NCI-H2227 (cell line): ENCODE data around the gene RHBDD2.
"Not testable (repeated sequence)": the region's sequence is repeated elsewhere in the genome, so short reads cannot be mapped to it uniquely, and the experiment has no call there.

Experiments used
- DNase-seq: peaks from one replicate; lab custom pipeline; 2025; ENCODE audit not compliant: unreplicated experiment; lab: John Stamatoyannopoulos, UW

RHBDD2 gene

DNA sequence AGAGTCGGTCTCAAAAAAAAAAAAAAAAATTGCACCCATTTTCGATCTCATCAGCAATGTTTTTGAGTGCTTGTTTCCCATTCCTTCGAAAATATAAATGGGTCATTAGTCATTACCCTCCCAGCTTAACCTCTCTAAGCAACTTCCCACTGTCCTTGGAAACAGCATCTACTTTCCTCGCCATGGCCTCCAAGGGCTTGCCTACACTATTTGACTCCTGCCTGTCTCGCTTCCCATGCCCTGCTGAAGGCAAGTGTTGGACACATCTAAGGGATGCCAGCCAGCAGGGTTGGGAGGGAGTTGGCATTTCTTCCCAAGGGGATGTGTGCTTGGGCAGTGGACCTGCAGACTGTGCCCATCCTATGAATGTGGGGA lies 12.7 kb upstream of the RHBDD2 start:
- DNase-seq = no peak

DNA sequence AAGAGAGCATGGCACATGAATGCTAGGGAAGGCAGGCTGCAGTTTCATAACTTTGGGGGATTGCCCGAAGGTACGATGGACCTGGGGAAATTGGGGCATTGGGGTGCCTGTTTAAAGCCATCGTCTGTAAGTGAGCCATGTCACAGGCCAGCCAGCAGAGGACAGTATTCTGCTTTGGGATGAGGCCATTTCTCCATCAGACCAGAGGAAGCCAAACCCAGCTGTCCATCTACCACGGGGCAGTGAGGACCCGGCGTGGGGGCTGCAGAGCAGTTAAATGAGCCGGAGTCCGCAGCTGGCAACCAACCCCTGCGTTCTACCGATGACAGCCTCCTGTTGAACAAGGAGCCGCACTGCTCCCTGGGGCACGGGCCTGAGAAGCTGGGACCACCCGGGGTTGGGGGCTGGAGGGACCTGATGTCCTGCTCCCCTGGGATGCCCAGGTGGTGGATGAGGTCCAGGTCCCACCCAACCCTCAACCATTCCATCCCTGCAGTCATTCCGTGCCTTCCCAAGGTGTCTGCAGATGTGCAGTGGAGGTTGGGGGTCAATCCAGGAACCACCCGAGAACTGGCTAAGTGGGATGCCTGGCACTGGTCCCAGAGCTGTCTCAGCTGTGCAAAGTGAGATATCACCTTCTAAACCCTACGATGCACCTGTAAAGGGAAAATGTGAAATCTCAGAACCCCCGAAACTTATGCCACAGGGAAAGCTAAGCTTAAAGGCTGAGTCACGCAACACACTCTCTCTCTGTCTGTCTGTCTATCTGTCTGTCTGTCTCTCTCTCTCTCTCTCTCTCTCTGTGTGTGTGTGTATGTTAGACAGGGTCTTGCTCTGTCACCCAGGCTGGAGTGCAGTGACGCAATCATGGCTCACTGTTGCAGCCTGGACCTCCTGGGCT lies 12.1 kb upstream of the RHBDD2 start:
- DNase-seq = peak; percentile 64

DNA sequence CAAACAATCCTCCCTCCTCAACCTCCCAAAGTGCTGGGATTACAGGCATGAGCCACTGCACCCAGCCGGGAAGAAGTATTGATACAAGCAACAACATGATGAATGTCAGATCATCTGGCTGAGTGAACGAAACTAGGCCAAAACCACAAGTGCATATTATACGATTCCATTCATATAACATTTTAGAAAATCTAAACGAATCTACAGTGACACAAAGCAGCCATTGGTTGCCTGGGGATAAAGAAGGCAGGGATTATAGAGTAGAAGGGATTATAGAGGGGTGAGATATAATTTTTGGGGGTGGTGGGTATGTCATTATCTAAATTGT lies 11.5 kb upstream of the RHBDD2 start:
- no peak for DNase-seq

DNA sequence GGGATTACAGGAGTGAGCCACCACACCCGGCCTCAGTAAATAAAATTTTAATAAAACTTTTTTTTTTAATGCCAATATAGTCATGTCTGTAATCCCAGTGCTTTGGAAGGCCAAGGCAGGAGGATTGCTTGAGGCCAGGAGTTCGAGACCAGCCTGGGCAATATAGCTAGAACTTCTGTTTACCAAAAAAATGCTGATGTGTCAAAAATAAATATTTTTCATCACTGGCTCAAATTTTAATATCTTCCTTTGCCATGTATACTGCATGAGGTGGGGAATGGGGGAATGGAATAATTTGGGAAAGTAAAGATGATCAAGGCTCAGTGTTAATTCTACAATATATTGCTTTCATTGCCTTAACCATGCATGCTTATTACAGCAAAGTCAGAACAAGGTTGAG lies 10.7 kb upstream of the RHBDD2 start:
- DNase-seq = no peak

DNA sequence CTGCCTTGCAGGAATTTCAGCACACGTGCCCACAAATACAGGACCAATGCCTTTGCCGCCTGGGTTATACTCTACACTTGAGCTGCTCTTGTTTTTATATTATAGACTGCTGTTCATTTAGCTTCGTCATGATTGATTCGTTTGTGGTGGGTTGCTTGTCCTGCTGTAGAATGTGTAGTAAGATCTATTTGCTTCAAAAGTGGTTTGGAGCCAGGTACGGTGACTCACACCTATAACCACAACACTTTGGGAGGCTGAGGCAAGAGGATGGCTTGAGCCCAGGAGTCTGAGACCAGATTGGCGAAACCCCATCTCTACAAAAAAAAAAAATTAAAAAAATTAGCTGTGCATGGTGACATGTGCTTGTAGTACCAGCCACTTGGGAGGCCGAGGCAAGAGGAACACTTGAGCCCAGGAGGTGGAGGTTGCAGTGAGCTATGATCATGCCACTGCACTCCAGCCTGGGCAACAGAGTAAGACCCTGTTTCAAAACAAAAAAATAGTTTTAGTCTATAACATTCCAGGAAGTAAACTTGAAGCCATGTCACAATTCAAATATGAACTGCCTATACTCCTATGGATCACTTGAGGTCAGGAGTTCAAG lies 9.0 kb upstream of the RHBDD2 start:
- no peak for DNase-seq

DNA sequence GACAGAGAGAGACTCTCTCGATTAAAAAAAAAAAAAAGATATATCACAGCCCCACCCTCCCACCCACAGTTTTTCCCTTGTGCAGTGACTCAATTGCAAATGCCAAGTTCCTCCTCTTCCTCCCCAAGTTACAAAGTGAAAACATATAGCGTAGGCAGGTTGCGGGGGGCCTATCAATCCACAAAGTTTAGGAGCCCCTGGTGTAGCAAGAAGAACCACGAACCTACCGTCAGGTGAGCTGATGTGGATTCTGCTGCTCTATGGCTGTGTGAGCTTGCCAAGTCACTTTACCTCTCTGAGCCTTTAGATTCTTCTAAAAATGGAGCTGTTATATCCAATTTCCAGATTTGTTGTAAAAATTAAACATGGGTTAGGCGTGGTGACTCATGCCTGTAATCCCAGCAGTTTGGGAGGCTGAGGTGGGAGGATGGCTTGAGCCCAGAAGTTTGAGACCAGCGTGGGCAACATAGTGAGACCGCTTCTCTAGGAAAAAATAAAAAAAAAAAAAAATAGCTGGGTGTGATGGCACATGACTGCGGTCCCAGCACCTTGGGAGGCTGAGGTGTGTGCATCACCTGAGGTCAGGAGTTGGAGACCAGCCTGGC lies 8.2 kb upstream of the RHBDD2 start:
- DNase-seq = no peak

DNA sequence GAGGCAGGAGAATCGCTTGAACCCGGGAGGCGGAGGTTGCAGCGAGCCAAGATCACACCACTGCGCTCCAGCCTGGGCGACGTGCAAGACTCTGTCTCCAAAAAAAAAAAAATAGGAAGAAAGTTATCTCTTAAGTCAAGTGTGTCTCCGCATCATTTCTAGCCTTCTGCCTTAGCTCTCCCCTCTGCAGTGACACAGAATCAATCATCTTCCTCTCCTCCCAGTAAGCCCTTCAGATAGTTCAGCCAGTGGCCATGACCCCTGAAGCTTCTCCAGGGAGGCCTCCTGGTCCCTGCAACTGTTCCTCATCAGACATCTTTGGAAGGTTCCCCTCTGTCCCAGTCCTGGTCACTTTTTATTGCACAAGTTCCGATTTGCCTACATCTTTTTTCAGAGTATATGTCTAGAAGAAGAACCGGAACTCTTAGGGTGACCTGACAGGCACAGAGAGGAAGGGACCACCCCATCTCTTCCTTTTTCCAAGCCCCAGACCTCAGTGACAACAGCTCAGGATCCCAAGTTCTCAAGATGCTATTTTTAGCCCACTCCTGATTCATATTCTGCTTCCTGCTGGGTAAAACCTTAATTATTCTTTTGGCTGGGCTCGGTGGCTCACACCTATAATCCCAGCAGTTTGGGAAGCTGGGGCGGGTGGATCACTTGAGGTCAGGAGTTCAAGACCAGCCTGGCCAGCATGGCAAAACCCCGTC lies 6.6 kb upstream of the RHBDD2 start:
- DNase-seq = no peak

DNA sequence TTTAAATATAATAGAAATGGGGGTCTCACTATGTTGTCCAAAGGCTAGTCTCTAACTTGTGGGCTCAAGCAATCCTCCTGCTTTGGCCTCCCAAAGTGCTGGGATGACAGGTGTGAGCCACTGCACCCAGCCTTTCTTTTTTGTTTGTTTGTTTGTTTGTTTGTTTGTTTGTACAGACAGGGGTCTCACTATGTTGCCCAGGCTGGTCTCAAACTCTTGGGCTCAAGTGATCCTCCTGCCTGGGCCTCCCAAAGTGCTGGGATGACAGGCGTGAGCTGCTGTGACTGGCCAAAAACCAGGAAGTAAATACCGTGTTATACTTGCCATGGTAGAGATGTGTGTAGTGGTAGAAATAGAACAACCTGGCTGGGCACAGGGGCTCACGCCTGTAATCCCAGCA lies 4.7 kb upstream of the RHBDD2 start:
- DNase-seq = not testable (repeated sequence)

DNA sequence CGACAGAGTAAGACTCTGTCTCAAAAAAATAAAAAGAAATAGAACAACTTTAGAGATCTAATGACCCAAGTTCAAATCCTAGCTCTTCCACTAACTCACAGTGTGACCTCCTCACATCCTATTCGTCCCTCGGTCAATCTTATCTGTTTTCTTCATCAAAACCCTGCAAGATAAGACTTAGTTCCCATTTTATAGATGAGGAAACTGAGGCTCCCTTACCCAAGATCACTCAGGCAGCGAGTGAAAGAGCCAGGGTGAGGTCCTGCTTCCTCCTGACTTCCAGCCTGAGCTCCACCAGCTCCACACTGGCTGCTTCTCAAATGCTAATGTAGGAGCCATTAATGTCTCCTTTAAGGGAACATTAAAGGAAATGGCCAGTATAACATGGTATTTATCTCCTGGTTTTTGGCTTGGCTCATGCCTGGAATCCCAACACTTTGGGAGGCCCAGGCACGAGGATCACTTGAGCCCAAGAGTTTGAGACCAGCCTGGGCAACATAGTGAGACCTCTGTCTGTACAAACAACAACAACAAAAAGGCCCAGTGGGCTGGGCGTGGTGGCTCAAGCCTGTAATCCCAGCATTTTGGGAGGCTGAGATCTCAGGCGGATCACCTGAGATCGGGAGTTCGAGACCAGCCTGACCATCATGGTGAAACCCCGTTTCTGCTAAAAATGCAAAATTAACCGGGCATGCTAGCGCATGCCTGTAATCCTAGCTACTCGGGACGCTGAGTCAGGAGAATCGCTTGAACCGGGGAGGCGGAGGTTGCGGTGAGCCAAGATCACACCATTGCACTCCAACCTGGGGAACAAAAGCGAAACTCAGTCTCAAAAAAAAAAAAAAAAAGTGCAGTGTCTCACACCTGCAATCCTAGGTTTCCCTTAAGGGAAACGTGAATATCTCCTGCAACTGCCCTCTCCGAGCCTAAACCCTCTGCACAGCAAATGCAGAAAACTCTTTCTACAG lies 3.4 kb upstream of the RHBDD2 start:
- DNase-seq = no peak

DNA sequence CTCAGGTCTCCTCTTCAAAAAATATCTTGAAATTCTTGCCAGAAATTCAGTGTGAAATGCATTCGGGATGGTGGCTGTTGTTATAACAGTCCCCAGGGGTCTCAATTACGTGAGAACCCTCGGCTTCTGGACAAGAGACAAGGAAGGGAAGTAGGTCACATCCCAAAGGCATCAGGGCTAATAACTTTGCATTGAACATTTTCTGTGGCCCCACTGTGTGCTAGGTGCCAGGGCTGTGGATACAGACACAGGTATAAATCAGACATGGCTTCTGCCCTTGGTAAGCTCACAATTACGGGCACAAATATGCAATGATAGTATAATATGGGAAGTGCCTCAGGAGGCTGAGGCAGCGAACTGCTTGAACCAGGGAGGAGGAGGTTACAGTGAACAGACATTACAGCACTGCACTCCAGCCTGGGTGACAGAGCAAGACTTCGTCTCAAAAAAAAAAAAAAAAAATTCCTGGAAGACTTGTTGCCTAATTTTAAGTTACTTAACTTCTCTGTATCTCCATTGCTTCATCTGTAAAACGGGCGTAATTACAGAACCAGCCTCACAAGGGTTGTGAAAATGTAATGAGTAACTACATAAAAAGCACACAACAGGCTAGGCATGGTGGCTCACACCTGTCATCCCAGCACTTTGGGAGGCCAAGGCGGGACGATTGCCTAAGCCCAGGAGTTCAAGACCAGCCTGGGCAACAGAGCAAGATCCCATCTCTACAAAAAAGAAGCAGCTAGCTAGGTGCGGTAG lies 2.5 kb upstream of the RHBDD2 start:
- DNase-seq = no peak

DNA sequence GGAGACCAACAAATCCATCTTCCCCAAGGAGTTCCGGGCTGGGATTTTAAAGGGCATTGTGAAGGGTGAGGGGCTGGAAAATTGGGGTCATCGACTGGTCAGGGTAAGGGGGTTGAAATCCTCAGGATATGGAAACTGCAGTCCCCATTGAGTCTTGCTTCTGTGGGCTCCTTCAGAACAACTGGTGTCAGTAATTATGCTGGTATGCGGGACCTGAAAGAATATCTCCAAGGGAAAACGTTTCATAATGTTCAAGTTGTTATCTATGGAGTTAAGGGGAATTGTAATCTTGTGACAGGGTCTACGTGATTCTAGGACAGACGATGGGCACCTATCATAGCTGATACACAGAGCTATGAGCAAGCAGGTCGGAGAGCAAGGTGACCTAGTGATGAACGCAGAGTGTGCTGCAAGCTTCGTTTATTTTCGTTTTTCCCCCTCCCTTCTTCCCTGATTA lies 494 bp upstream of the RHBDD2 start:
- DNase-seq = no peak

DNA sequence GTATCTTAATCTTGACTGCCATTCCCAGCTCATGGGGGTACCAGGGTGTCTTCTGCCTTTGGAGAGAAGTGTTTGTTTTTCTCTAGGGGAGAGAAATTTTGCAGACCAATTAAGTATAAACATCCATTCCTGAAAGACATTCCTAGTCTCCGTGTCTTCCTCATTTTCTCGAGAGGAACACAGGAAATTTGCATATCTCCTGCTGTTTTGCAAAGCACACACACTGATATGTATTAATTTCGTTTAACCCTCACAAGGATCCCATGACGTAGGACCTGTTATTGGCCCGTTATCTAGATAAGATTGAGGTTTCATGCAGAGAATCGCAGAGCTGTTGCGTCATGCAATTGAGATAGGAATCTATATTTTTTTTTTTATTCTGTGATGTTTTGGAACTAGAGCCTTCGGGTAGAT lies 944 bp downstream of the RHBDD2 start:
- peak; percentile 56 for DNase-seq

DNA sequence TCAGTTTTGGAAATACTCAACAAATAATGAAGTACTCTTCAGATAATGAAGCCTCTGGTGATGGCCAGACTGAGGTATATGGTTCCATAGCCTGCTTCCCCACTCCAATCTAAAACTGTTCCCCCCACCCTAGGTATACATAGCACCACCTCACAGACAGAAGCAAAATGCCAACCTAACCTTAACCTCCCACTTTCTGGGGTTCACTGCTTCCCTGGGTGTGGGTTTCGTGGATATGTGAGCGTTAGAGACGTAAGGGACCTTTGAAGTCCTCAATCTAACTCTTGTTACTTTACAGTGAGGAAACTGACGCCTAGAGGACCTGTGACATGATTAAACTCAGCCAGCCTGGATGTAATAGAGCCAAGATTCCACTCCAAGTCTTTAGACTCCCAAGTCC lies 1.4 kb downstream of the RHBDD2 start:
- no peak for DNase-seq

DNA sequence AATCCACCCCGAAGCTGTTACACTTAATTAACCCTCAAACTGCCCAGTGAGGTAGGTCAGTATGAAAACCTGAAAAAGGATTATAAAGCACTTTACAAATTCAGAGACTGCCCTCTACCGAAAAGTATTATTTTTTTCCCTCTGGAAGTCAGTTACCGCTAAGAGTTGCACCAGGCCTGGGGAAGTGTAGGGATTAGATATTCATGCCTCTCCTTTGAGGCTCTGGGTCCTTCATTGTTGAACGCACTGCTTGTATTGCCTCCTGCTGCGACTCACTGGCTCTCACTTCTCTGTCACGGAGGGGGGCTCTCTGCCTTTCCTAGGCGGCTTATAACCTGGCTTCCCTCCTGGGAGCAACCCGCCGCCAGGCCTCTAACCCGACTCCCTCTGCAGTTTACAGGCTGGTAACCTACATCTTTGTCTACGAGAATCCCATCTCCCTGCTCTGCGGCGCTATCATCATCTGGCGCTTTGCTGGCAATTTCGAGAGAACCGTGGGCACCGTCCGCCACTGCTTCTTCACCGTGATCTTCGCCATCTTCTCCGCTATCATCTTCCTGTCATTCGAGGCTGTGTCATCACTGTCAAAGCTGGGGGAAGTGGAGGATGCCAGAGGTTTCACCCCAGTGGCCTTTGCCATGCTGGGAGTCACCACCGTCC lies 2.7 kb downstream of the RHBDD2 start:
- no peak for DNase-seq

DNA sequence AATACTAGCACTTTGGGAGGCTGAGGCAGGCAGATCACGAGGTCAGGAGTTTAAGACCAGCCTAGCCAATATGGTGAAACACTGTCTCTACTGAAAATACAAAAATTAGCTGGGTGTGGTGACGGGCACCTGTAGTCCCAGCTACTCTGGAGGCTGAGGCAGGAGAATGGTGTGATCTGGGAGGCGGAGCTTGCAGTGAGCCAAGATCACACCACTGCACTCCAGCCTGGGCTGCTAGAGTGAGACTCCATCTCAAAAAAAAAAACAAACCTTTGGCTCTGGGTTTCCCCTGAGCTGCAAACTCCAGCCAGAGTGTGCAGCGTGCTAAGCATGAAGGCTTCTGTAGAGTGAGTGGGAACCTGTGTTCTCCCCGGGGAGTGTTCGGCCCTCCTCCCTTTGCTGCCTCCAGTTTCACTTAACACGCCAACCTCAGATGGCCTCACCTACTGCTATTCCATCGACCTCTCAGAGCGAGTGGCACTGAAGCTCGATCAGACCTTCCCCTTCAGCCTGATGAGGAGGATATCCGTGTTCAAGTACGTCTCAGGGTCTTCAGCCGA lies 4.5 kb downstream of the RHBDD2 start:
- not testable (repeated sequence) for DNase-seq

DNA sequence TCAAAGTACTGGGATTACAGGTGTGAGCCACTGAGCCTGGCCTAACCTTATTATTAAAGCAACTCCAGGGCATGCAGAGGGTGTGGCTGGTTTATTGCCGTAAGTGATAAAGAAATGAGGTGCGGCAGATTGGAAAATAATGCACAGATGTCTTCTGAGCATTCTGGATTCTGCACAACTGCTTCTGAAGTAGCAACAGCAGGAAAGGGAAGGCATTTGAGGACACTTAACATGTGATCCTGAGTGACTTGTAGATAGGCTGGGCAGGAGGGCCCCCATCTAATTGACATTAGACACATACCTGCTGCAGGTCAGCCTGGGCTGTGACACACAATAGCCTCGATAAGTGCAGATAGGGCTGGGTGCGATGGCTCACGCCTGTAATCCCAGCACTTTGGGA lies 5.6 kb downstream of the RHBDD2 start:
- DNase-seq = no peak

DNA sequence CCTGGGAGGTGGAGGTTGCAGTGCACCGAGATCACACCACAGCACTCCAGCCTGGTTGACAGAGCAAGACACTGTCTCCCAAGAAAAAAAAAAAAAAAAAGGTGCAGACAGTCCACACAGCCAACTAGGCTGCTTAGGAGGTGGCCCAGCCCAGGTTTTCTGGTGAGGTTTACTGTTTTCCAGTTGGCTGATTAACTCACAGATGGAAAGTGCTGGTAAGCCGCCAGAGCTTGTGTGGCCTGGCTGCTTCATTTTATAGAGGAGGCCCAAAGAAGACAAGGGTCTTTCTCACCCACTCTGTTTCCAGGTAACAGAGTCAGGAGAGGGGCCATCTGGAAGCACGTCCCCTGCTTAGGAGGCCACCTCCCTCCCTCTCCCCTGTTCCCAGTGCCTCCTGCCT lies 6.2 kb downstream of the RHBDD2 start:
- no peak for DNase-seq

DNA sequence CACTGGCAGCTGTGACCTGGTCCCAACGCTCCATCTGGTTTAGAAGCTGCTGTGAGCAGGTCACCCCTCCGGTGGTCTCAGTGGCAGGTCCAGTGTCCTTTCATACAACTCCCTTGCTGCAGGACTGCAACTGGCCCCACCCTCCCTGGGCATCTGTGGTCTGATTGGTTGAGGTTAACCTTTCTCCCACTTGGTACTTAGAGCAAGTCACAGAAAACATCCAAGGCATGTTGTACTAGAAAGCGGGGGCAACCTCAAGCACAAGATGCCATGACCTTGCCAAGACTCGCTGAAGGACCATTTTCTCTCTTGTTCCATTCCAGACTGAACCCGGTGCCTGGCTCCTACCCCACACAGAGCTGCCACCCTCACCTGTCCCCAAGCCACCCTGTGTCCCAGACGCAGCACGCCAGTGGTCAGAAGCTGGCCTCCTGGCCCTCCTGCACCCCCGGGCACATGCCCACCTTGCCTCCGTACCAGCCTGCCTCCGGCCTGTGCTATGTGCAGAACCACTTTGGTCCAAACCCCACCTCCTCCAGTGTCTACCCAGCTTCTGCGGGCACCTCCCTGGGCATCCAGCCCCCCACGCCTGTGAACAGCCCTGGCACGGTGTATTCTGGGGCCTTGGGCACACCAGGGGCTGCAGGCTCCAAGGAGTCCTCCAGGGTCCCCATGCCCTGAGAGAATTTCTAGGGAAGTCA lies 9.0 kb downstream of the RHBDD2 start:
- DNase-seq = no peak
